Trophoblast cell (in vitro differentiated cells and primary cell): ENCODE measurements around the gene NPAS4.

Experiments
- DNase-seq, 2 donors: peaks; one replicate each; pipeline ENCODE4 v3.0.0-alpha.2; 2016
- H2AFZ ChIP-seq: 2 replicates; pipeline ENCODE4 v1.6.1; 2013; ENCODE audit warnings: low read length, moderate library complexity, mild to moderate bottlenecking; ENCODE audit not compliant: insufficient read depth, poor library complexity
- H2AK5ac ChIP-seq: 2 replicates; pipeline ENCODE4 v1.6.1; 2013; ENCODE audit warnings: mild to moderate bottlenecking, low read length
- H2BK120ac ChIP-seq: 2 replicates; pipeline ENCODE4 v1.6.1; 2013; ENCODE audit warnings: low read length, mild to moderate bottlenecking, moderate library complexity; ENCODE audit not compliant: insufficient read depth, poor library complexity
- H2BK12ac ChIP-seq: 2 replicates; pipeline ENCODE4 v1.6.1; 2013; ENCODE audit warnings: mild to moderate bottlenecking, low read length, moderate library complexity
- H2BK5ac ChIP-seq: 2 replicates; pipeline ENCODE4 v1.6.1; 2013; ENCODE audit warnings: low read length, low read depth, moderate library complexity, mild to moderate bottlenecking; ENCODE audit not compliant: poor library complexity
- H3K14ac ChIP-seq: 2 replicates; pipeline ENCODE4 v1.6.1; 2013; ENCODE audit warnings: mild to moderate bottlenecking, low read length
- H3K18ac ChIP-seq: 2 replicates; pipeline ENCODE4 v1.6.1; 2013; ENCODE audit warnings: mild to moderate bottlenecking, low read length
- H3K23ac ChIP-seq: 2 replicates; pipeline ENCODE4 v1.6.1; 2013; ENCODE audit warnings: low read length
- H3K27ac ChIP-seq: 2 replicates; pipeline ENCODE4 v1.5.1; 2013; ENCODE audit warnings: low read depth, mild to moderate bottlenecking, inconsistent platforms, low read length, moderate library complexity
- H3K27me3 ChIP-seq: 2 replicates; pipeline ENCODE4 v1.6.1; 2013; ENCODE audit warnings: inconsistent platforms, mild to moderate bottlenecking, low read length, moderate library complexity; ENCODE audit not compliant: insufficient read depth
- H3K36me3 ChIP-seq, 2 experiments: 1 replicate in 1 of 2; 2 replicates in 1 of 2; pipeline ENCODE4 v1.6.1; 2013; ENCODE audit warnings: low read length in 2 of 2, mild to moderate bottlenecking in 2 of 2, moderate library complexity in 1 of 2; ENCODE audit not compliant: insufficient read depth in 2 of 2, control insufficient read depth in 1 of 2
- H3K4ac ChIP-seq: 2 replicates; pipeline ENCODE4 v1.6.1; 2013; ENCODE audit warnings: low read depth, mild to moderate bottlenecking, low read length, moderate library complexity
- H3K4me1 ChIP-seq, 2 experiments: 1 replicate in 1 of 2; 2 replicates in 1 of 2; pipeline ENCODE4 v1.6.1; 2013; ENCODE audit warnings: low read length in 2 of 2, mild to moderate bottlenecking in 2 of 2, moderate library complexity in 1 of 2; ENCODE audit not compliant: insufficient read depth in 2 of 2, control insufficient read depth in 1 of 2
- H3K4me2 ChIP-seq: 2 replicates; pipeline ENCODE4 v1.6.1; 2013; ENCODE audit warnings: inconsistent platforms, mild to moderate bottlenecking, low read length, moderate library complexity
- H3K4me3 ChIP-seq: 2 replicates; pipeline ENCODE4 v1.5.1; 2013; ENCODE audit warnings: mild to moderate bottlenecking, low read depth, low read length, inconsistent platforms
- H3K79me1 ChIP-seq: one replicate; pipeline ENCODE4 v1.6.1; 2013; ENCODE audit warnings: low read length
- H3K79me2 ChIP-seq: 2 replicates; pipeline ENCODE4 v1.6.1; 2013; ENCODE audit warnings: low read length, mild to moderate bottlenecking; ENCODE audit not compliant: control insufficient read depth, insufficient read depth, poor library complexity
- H3K9ac ChIP-seq: 2 replicates; pipeline ENCODE4 v1.6.1; 2013; ENCODE audit warnings: mild to moderate bottlenecking, low read length
- H3K9me3 ChIP-seq: 2 replicates; pipeline ENCODE4 v1.6.1; 2013; ENCODE audit warnings: low read depth, mild to moderate bottlenecking, control low read depth, inconsistent platforms, low read length; ENCODE audit not compliant: insufficient read depth
- H4K12ac ChIP-seq: 2 replicates; pipeline ENCODE4 v1.6.1; 2013; ENCODE audit warnings: low read depth, mild to moderate bottlenecking, low read length, moderate library complexity
- H4K8ac ChIP-seq: 2 replicates; pipeline ENCODE4 v1.6.1; 2013; ENCODE audit warnings: low read depth, mild to moderate bottlenecking, low read length, moderate library complexity
- H4K91ac ChIP-seq: one replicate; pipeline ENCODE4 v1.6.1; 2013; ENCODE audit warnings: low read depth, mild to moderate bottlenecking, low read length, moderate library complexity
- WGBS: extraction: QIAGEN DNeasy Blood & Tissue Kit; methylation state at CpG from one replicate; pipeline ENCODE4 v1.1.7; 2013; ENCODE audit warnings: missing lambda C conversion rate; ENCODE audit not compliant: insufficient read length, insufficient coverage; ENCODE audit errors: extremely low coverage; 5-methylcytosine and 5-hydroxymethylcytosine counted together

NPAS4 gene

GRCh38 chr11:66469441-66469840 lies 48.6 kb downstream of the NPAS4 start:
- H3K79me1 ChIP-seq: peaks cover 9% of the 10 kb centered on the region
- no peak overlapping the region for H3K9ac ChIP-seq
- peaks cover 9 to 10% of the 10 kb centered on the region in 2 experiments for H3K4me1 ChIP-seq
- peaks cover 12 to 18% of the 10 kb centered on the region in 2 experiments for H3K36me3 ChIP-seq
- H3K79me2 ChIP-seq: peaks cover 4% of the 10 kb centered on the region
- H3K23ac ChIP-seq: no peak overlapping the region
- H2AK5ac ChIP-seq: no peak overlapping the region
- DNase-seq: no peak
- H3K4me2 ChIP-seq: no peak overlapping the region
- no CpG with 5 or more reads among the region's 1 CpG for WGBS
- H4K91ac ChIP-seq: no peak overlapping the region
- H2BK12ac ChIP-seq: no peak overlapping the region
- no peaks in the 10 kb centered on the region for H3K27me3 ChIP-seq
- no peaks in the 10 kb centered on the region for H3K9me3 ChIP-seq
- no peak overlapping the region for H4K8ac ChIP-seq
- no peak overlapping the region for H2BK120ac ChIP-seq
- H3K14ac ChIP-seq: no peak overlapping the region
- H3K4me3 ChIP-seq: no peak overlapping the region
- no peak overlapping the region for H3K18ac ChIP-seq
- H2AFZ ChIP-seq: no peak overlapping the region
- H4K12ac ChIP-seq: no peak overlapping the region
- H3K4ac ChIP-seq: no peak overlapping the region
- H3K27ac ChIP-seq: no peak overlapping the region
- H2BK5ac ChIP-seq: no peak overlapping the region

GRCh38 chr11:66470015-66470414 lies 49.2 kb downstream of the NPAS4 start:
- Histone ChIP-seq H4K12ac (no peak overlapping the region), H3K4me1 (peaks cover 9 to 10% of the 10 kb centered on the region in 2 experiments), H2AFZ (no peak overlapping the region), H3K79me2 (peaks cover 4% of the 10 kb centered on the region), H3K9ac (no peak overlapping the region), H3K18ac (no peak overlapping the region), H4K8ac (no peak overlapping the region), H2BK12ac (no peak overlapping the region), H3K27ac (no peak overlapping the region), H3K4me3 (no peak overlapping the region), H3K4me2 (no peak overlapping the region), H2BK120ac (no peak overlapping the region), H2AK5ac (no peak overlapping the region), H3K27me3 (no peaks in the 10 kb centered on the region), H4K91ac (no peak overlapping the region), H3K36me3 (peaks cover 12 to 18% of the 10 kb centered on the region in 2 experiments), H3K4ac (no peak overlapping the region), H3K9me3 (no peaks in the 10 kb centered on the region), H3K14ac (no peak overlapping the region), H2BK5ac (no peak overlapping the region), H3K23ac (no peak overlapping the region), H3K79me1 (peaks cover 9% of the 10 kb centered on the region)
- no CpG with 5 or more reads among the region's 3 CpGs for WGBS
- no peak for DNase-seq

- no peak overlapping the region for H2BK5ac ChIP-seq
- no peak overlapping the region for H3K4me3 ChIP-seq
- H3K4me2 ChIP-seq: no peak overlapping the region
- DNase-seq: no peak
- H3K9me3 ChIP-seq: no peaks in the 10 kb centered on the region
- H3K79me1 ChIP-seq: peaks cover 9% of the 10 kb centered on the region
- peaks cover 12 to 22% of the 10 kb centered on the region in 2 experiments for H3K36me3 ChIP-seq
- no peak overlapping the region for H2AFZ ChIP-seq
- WGBS: no CpG with 5 or more reads among the region's 16 CpGs
- no peak overlapping the region for H3K18ac ChIP-seq
- no peak overlapping the region for H3K9ac ChIP-seq
- no peak overlapping the region for H3K14ac ChIP-seq
- peaks cover 9 to 10% of the 10 kb centered on the region in 2 experiments for H3K4me1 ChIP-seq
- H4K12ac ChIP-seq: no peak overlapping the region
- no peak overlapping the region for H3K4ac ChIP-seq
- no peaks in the 10 kb centered on the region for H3K27me3 ChIP-seq
- H2AK5ac ChIP-seq: no peak overlapping the region
- no peak overlapping the region for H2BK120ac ChIP-seq
- no peak overlapping the region for H4K8ac ChIP-seq
- H4K91ac ChIP-seq: no peak overlapping the region
- no peak overlapping the region for H3K27ac ChIP-seq
- H3K23ac ChIP-seq: no peak overlapping the region
- no peak overlapping the region for H2BK12ac ChIP-seq
- H3K79me2 ChIP-seq: peaks cover 4% of the 10 kb centered on the region
These were observed 50.3 kb downstream of the NPAS4 start for GRCh38 chr11:66471142-66471541.

- Histone ChIP-seq H3K18ac (no peak overlapping the region), H3K9me3 (no peaks in the 10 kb centered on the region), H2BK120ac (no peak overlapping the region), H3K4me1 (peaks cover 9 to 10% of the 10 kb centered on the region in 2 experiments), H3K23ac (no peak overlapping the region), H3K4me2 (no peak overlapping the region), H3K4ac (no peak overlapping the region), H4K91ac (no peak overlapping the region), H2AK5ac (no peak overlapping the region), H2BK5ac (no peak overlapping the region), H3K79me2 (peaks cover 4% of the 10 kb centered on the region), H3K36me3 (peaks cover 12 to 22% of the 10 kb centered on the region in 2 experiments), H3K14ac (no peak overlapping the region), H4K8ac (no peak overlapping the region), H4K12ac (no peak overlapping the region), H3K27ac (no peak overlapping the region), H2BK12ac (no peak overlapping the region), H2AFZ (no peak overlapping the region), H3K27me3 (no peaks in the 10 kb centered on the region), H3K9ac (no peak overlapping the region), H3K4me3 (no peak overlapping the region), H3K79me1 (peaks cover 4% of the 10 kb centered on the region)
- WGBS: no CpG with 5 or more reads among the region's 9 CpGs
- DNase-seq: no peak
These were observed 51.2 kb downstream of the NPAS4 start for GRCh38 chr11:66472054-66472453.
